ENCODE data around the gene CRYL1.
A peak's percentile ranks its signal among the peaks of the same experiment; 100 is the strongest.

The CRYL1 gene

GRCh38 chr13:20525601-20526544 lies at the start of gene CRYL1:
TSS of gene CRYL1 (minus strand) at chr13:20525857. CDS start at chr13:20525794, 63 bp downstream.
- DNase-seq (ENCODE audit: low spot score), result peak; percentile 67

- DNase-seq (ENCODE audit: low spot score), result no peak
Observed at GRCh38 chr13:20573636-20574035, 48.0 kb upstream of the CRYL1 start.

DNA sequence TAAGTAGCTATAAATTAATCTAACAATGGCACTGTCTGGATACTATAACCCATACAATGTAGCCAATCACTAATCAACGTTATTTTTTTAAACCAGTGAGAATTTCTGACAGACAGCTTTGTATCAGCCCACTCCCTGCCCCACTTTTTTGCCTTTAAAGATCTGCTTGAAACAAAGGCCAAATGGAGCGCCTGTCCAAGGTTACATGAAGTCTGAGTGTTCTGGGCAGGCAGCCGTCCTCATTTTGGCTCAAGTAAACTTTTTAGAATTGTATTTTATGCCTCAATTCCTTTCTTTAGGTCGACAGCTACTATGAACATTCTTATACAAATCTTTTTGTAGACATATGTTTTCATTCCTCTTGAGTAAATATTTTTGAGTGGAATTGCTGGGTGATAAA lies 47.5 kb upstream of the CRYL1 start:
- DNase-seq (ENCODE audit: low spot score), result no peak

- DNase-seq (ENCODE audit: low spot score), result no peak
Observed at GRCh38 chr13:20571676-20572075, 46.0 kb upstream of the CRYL1 start.

DNA sequence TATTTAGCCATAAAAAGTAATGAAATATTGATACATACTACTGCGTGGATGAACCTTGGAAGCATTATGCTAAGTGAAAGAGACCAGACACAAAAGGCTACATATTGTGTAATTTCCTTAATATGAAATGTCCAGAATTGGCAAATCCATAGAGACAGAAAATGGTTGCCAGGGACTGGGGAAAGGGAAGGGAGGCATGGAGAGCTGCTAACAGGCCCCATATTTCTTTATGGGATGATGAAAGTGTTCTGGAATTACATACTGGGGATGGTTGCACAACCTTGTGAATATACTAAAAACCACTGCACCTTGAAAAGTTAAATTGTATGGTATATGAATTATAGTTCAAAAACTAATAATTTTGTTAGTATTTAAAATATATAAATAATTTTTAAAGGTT lies 44.9 kb upstream of the CRYL1 start:
- DNase-seq (ENCODE audit: low spot score), result no peak

- DNase-seq (ENCODE audit: low spot score), result no peak
Observed at GRCh38 chr13:20567881-20568528, 42.3 kb upstream of the CRYL1 start.

DNA sequence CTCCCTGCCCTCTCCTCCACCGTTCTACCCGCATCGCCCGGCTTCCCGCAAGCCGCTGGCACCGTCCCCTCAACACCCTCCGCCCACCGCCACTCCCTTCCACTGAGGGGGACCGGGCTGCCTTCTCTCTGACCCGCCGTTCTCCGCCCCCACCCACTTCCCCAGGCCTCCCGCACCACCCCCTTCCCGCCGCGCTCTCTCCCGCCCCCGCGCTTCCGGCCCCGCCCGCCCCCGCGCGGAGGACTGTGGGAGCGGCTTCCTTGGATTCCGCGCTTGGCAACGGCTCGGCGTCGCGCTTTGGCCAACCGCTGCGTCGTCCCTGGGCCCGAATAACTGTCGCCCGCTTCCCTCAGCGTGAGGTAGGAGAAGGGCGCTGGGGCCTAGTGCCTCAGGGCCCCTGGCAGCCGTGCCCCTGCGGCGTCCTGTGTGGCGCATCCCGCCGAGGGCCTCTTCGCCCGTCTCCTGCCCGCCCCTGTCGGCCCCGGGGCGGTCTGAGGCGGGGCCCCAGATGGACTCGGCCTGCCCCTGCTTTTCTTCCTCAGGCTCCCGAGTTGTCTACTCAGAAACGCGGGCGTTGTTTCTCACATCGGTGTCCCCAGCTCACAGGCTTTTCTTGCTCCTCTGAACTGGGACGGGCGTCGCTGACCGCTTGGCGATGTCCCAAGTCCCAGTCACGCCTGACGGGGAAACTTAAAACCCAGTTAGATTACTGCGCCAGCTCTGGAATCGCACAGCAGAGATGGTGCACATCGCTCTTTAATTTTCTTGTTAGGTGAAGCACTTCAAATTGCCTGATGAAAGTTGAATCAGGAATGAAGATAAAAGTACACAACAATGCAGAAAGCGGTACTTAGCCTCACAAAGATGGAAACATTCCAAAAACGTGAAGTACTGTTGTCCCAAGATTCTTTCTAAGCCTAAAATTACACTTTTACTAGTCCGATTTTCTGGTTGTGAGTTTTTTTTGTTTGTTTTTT lies 41.5 kb upstream of the CRYL1 start, which contains the start of gene IFT88:
Gene IFT88, plus strand, starts transcription at position 260 of the 977 bp plus-strand sequence. CDS start 7,229 bp downstream, outside the sequence.
- peak; percentile 78 for DNase-seq (ENCODE audit: low spot score)

- no peak for DNase-seq (ENCODE audit: low spot score)
Observed at GRCh38 chr13:20566468-20566897, 40.8 kb upstream of the CRYL1 start.

GRCh38 chr13:20565115-20565736 lies 39.6 kb upstream of the CRYL1 start:
- DNase-seq (ENCODE audit: low spot score), result no peak

GRCh38 chr13:20561741-20562140 lies 36.1 kb upstream of the CRYL1 start:
- no peak for DNase-seq (ENCODE audit: low spot score)

GRCh38 chr13:20559659-20560356 lies 34.2 kb upstream of the CRYL1 start:
- no peak for DNase-seq (ENCODE audit: low spot score)

- DNase-seq (ENCODE audit: low spot score), result no peak
Observed at GRCh38 chr13:20558982-20559381, 33.3 kb upstream of the CRYL1 start.

DNA sequence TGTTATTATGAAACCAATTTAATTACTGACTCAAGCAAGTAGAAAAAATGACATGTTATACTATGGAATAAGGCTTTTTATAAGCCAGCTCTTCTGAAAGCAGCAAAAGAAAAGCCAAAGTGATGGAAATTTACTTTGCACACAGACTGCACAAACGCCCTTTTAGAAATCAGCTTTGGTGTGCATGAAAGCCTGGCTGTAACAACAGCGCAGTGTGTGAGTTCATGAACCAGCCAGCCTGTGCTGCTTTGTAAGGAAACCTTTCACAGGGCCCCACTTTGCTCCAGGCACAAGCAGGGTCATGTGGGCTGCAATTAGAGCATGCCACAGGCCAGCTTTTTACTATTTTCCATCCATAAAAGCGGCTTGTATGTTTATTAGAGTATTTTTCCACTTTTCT lies 27.7 kb upstream of the CRYL1 start:
- no peak for DNase-seq (ENCODE audit: low spot score)

DNA sequence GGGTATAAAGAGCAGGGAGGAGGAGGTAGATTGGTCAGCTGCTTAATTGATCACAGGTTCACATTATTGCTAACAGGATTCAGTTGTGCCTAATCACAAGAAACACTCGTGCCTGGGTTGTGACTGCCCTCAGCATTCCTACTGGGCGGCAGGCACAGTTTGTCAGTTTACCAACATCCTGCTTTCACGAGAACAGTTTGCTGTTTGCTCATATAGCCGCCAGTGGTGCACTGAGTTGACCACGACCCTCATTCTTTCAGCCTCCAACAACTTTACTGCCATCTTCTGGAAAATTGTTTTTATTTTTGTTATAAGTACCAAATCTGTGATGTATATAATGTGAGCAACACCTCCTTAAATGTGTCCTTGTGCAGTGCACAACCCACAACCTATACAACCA lies 25.1 kb upstream of the CRYL1 start:
- no peak for DNase-seq (ENCODE audit: low spot score)

DNA sequence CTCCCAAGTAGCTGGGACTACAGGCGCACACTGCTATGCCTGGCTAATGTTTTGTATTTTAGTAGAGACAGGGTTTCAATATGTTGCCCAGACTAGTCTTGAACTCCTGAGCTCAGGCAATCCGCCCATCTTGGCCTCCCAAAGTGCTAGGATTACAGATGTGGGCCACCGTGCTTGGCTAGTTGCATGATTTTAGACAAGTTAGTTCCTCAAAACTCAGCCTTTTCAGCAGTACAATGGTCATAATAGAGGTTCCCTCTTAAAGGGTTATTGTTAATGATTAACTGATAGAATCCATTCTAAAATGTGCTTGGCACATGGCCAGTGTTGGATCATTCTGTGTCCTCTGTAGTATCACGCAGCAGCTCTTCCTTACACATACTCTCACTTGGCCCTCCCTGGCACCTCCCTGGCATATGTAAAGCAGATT lies 21.8 kb upstream of the CRYL1 start:
- DNase-seq (ENCODE audit: low spot score), result no peak

DNA sequence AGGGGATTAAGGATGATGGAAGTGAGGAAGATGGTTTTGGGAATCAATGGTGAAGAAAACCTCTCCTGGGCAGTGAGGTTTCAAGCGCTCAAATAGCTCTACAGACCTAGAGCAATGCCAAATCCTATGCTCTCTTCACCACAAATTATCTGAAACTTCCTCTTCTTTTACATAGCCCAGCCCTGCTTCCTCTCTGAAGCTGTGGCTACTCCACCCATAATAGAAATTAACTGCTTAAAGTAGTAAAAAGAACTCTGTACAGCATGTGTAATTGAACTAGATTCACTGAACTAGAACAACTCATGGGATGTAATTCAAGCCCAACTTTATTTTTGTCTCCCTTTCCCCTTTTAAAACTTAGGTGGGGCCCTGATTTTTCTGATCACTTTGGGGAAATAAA lies 20.9 kb upstream of the CRYL1 start:
- DNase-seq (ENCODE audit: low spot score), result peak; percentile 10

DNA sequence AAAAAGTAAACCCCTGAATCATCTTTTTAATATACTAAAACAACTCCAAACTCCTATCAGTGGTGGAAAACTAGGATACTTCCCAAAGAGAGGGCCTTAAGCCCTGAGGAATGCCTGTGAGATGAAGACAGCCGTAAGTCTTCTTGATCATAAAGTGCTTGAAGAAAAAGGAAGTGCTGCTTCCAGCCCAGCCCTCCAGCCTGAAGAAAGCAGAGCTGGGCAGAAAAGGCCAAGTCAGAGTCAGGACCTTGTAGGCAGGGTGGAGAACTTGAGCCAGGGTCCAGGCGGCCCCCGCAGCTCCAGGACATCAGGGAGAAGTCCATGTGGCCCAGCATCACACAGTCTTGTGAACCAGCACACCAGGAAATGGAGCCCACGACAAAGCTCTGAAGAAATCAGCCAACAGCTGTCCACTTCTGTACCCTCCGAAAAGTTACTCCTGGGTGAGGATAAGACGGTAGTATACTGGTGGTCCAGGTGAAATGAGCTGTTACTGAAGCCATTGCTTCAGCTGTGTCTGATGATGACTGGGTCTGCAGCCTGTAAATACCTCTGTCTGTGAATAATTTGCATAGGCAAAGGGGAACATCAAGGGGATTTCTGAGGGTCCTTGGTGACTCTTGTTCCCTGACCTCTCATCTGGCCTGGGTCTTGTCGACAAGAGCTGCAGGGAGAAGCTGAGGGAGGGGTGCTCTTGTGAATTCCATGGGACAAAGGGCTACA lies 18.7 kb upstream of the CRYL1 start:
- no peak for DNase-seq (ENCODE audit: low spot score)

GRCh38 chr13:20536992-20537391 lies 11.3 kb upstream of the CRYL1 start:
- DNase-seq (ENCODE audit: low spot score), result no peak

- no peak for DNase-seq (ENCODE audit: low spot score)
Observed at GRCh38 chr13:20534038-20534608, 8.5 kb upstream of the CRYL1 start.

DNA sequence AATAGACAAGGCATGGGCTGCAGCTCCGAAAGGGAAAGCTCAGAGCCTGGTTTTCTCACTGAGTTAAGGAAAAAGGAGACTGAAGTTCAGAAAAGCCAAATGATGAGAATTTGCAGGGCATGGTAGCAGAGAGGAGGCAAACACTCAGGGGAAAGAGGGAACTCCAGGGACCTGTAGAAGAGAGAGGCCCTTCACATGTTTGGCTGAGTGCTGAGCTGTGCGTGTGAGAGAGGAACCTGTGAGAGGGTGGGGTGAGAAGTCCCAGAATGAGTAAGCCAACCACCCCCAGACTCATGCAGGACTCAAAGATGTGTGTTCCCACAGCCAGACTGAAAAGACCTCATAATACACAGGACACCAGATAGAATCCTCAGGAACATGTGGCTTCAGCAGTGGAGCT lies 2.8 kb upstream of the CRYL1 start:
- no peak for DNase-seq (ENCODE audit: low spot score)

Measured in CD4-positive, alpha-beta T cell treated with Interleukin-2 at 100 ng/mL for 4 hours (primary cell).